ENCODE data around the gene TTC16. TPM values are rescaled to one million over a fixed set of nuclear protein-coding genes. Genes with fewer than 3 reads are reported as not detected.
"Not testable (repeated sequence)": the region's sequence is repeated elsewhere in the genome, so short reads cannot be mapped to it uniquely, and the experiment has no call there.

Gene TTC16
- total RNA-seq, 1 donor from 2014 or later = 0.07 TPM

DNA sequence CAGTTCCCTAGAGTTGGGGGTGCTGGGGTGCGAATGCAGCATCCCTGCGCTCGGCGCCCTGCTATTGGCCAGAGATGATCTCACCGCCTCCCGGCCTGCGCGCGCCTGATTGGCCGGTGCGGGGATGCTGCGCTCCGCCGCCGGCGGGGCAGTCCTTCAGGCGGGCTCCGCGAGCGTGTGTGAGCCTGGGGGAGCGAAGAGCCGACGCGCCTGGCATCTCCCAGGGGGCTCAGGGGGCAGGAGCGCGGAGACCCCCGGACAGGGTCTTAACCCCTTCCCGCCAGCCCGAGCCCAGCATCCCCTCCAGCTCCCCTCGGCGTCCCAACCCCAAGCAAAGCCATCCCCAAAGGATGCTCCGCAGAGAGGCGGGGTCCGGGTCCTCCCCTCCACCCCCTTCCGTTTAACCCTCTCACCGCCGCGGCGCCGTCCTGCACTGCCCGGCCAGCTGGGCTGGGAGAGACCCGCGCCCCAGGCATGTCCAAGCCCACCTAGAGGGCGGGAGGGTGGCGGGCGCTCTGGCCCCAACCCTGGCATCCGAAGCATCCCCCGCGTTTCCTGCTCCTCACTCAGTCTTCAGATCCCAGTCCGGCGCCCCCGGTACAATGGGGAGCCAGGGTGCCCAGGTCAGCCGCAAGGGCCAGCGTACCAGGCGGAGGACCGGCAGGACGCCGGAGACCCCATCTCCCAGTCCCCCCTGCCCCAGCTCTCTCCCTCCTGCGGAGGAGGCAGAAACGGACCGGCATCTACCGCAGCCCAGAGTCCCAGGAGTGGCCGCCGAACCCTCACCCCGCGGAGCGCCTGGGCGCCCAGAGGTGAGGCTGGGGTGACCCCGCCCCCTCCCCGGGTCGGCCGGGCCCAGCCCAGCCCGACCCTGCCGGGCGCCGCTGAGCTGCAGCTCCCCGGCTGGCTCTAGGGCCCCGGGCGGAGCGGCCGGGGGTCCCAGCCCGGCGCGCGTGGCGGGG lies 38.5 kb downstream of the TTC16 start:
- Mint-ChIP-seq H3K27ac (no peak overlapping the region), H3K27me3 (ENCODE audit: low read depth) (peaks cover 70% of the 10 kb centered on the region)
- TF ChIP-seq, protein P1, sequence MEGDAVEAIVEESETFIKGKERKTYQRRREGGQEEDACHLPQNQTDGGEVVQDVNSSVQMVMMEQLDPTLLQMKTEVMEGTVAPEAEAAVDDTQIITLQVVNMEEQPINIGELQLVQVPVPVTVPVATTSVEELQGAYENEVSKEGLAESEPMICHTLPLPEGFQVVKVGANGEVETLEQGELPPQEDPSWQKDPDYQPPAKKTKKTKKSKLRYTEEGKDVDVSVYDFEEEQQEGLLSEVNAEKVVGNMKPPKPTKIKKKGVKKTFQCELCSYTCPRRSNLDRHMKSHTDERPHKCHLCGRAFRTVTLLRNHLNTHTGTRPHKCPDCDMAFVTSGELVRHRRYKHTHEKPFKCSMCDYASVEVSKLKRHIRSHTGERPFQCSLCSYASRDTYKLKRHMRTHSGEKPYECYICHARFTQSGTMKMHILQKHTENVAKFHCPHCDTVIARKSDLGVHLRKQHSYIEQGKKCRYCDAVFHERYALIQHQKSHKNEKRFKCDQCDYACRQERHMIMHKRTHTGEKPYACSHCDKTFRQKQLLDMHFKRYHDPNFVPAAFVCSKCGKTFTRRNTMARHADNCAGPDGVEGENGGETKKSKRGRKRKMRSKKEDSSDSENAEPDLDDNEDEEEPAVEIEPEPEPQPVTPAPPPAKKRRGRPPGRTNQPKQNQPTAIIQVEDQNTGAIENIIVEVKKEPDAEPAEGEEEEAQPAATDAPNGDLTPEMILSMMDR (IDR thresholded peaks at IDR 0.05; ENCODE audit: unreplicated experiment) = no peak

DNA sequence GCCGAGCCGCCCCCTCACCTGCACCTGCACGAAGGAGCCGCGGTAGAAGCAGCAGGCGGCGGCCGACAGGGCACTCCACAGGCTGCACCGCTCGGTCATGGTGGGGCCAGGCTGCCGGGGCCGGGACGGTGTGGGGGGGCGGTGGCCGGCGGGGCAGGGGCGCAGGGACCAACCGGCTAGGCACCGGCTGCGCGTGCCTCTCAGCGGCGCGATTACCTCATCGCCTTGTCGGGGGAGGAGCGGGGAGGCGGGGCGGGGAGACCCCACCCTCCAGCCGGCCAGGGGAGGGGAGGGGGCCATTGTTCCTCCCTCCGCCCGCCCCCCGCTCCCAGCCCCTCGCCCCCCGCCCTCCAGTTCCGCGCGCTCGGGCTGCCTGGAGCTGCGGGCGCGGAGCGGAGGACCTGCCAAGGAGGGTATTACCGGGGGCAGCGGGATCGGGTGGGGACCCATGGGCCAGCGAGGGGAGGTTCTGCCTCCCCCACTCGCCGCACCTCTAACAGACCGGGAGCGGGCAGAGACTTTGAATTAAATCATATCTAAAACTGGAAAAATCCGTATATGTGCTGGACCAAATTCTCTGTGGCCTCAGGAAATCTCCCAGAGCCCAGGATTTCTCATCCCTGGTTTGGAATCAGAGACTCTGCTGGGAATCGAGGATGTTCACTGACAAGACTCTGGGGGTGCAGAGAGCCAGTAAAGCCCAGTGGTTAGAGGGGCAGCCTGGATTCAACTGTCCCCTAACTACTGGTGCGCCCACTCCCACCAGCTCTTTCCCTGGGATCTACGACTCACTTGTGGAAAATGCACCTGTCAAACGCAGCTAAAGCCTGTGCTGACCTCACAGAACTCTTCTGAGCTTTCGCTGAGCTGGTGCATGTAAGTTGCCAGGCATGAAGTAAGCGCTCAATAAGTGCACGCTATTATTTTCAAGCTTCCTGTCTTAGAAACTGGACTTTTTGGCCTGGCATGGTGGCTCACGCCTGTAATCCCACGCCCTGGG lies 39.5 kb downstream of the TTC16 start:
- Mint-ChIP-seq H3K36me3 (no peaks in the 10 kb centered on the region), H3K27ac (no peak overlapping the region), H3K9me3 (no peaks in the 10 kb centered on the region), H3K27me3 (ENCODE audit: low read depth) (peaks cover 68% of the 10 kb centered on the region), H3K4me1 (no peaks in the 10 kb centered on the region), H3K4me3 (peak overlapping the region; percentile 24)
- no peak for DNase-seq (ENCODE audit: low spot score in 2 of 2, unreplicated experiment in 2 of 2)
- TF ChIP-seq, protein P1 (IDR thresholded peaks at IDR 0.05; ENCODE audit: unreplicated experiment) = no peak

More for the DNA sequence above, 38.5 kb downstream of the TTC16 start:
- H3K4me1 Mint-ChIP-seq = no peaks in the 10 kb centered on the region
- no peaks in the 10 kb centered on the region for H3K9me3 Mint-ChIP-seq
- DNase-seq (ENCODE audit: low spot score in 2 of 2, unreplicated experiment in 2 of 2) = no peak
- H3K36me3 Mint-ChIP-seq = no peaks in the 10 kb centered on the region
- peak overlapping the region; percentile 4 for H3K4me3 Mint-ChIP-seq

DNA sequence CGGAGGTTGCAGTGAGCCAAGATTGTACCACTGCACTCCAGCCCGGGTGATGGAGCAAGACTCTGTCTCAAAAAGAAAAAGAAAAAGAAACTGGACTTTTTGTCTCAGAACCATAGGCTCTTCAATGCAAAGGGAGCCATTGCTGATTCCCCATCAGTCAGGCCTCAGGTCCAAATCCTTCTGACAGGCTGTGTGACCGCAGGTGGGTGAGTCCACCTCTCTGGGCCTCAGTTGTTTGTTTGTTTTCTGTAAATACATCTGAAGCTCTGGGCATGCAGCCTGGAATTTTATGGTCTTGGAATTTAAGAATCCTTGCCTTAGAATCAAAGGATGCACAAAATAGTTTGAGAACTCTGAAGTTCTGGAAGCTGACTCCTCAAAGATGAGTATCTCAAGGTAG lies 40.4 kb downstream of the TTC16 start:
- no peaks in the 10 kb centered on the region for H3K4me1 Mint-ChIP-seq
- DNase-seq (ENCODE audit: low spot score in 2 of 2, unreplicated experiment in 2 of 2) = no peak
- TF ChIP-seq, protein P1 (IDR thresholded peaks at IDR 0.05; ENCODE audit: unreplicated experiment) = no peak
- no peaks in the 10 kb centered on the region for H3K9me3 Mint-ChIP-seq
- H3K4me3 Mint-ChIP-seq = no peak overlapping the region
- H3K27ac Mint-ChIP-seq = no peak overlapping the region
- peaks cover 62% of the 10 kb centered on the region for H3K27me3 Mint-ChIP-seq (ENCODE audit: low read depth)
- no peaks in the 10 kb centered on the region for H3K36me3 Mint-ChIP-seq

DNA sequence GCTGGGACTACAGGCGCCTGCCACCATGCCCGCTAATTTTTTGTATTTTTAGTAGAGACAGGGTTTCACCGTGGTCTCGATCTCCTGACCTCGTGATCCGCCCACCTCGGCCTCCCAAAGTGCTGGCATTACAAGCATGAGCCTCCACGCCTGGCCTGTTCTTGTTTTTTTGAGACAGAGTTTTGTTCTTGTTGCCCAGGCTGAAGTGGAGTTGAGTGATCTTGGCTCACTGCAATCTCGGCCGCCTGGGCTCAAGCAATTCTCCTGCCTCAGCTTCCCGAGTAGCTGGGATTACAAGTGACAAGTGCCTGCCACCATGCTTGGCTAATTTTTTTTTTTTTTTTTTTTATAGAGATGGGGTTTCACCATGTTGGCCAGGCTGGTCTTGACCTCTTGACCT lies 40.9 kb downstream of the TTC16 start:
- peaks cover 59% of the 10 kb centered on the region for H3K27me3 Mint-ChIP-seq (ENCODE audit: low read depth)
- H3K27ac Mint-ChIP-seq; H3K36me3 Mint-ChIP-seq; H3K4me1 Mint-ChIP-seq; H3K9me3 Mint-ChIP-seq; H3K4me3 Mint-ChIP-seq; DNase-seq (ENCODE audit: low spot score in 2 of 2, unreplicated experiment in 2 of 2): not testable (repeated sequence)

DNA sequence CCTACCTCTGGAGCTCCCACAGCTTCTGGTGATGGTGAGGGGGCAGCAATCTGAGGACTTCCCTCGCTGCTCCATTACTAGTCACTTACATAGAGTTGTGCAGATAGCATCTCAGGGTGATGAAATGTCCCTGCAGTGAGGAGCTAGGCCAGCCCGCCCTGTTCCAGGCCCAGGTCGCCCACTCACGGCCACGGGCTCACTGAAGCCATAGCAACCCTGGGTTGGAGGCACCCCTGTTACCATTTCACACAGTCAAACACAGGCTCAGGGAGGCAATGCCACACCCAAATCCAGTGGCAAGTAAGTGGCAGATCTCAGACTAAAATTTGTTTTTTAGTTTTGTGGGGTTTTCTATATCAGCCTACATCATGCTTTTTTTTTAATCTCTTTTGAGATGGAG lies 43.0 kb downstream of the TTC16 start:
- H3K36me3 Mint-ChIP-seq = no peaks in the 10 kb centered on the region
- no peak overlapping the region for H3K27ac Mint-ChIP-seq
- no peaks in the 10 kb centered on the region for H3K9me3 Mint-ChIP-seq
- H3K4me1 Mint-ChIP-seq = peaks cover 7% of the 10 kb centered on the region
- no peak overlapping the region for H3K4me3 Mint-ChIP-seq
- DNase-seq (ENCODE audit: low spot score in 2 of 2, unreplicated experiment in 2 of 2) = no peak
- peaks cover 57% of the 10 kb centered on the region for H3K27me3 Mint-ChIP-seq (ENCODE audit: low read depth)
- TF ChIP-seq, protein P1 (IDR thresholded peaks at IDR 0.05; ENCODE audit: unreplicated experiment) = no peak
